Superior temporal gyrus (tissue), 1 donor: ENCODE results near the gene RASGRP2.

Experiments
- DNase-seq: peaks from one replicate; pipeline ENCODE4 v3.0.0-alpha.2; 2016; ENCODE audit errors: extremely low spot score

RASGRP2 gene

GRCh38 chr11:64757549-64758329 lies 13.8 kb upstream of the RASGRP2 start:
- no peak for DNase-seq

GRCh38 chr11:64755681-64756361 lies 11.9 kb upstream of the RASGRP2 start:
- no peak for DNase-seq

DNA sequence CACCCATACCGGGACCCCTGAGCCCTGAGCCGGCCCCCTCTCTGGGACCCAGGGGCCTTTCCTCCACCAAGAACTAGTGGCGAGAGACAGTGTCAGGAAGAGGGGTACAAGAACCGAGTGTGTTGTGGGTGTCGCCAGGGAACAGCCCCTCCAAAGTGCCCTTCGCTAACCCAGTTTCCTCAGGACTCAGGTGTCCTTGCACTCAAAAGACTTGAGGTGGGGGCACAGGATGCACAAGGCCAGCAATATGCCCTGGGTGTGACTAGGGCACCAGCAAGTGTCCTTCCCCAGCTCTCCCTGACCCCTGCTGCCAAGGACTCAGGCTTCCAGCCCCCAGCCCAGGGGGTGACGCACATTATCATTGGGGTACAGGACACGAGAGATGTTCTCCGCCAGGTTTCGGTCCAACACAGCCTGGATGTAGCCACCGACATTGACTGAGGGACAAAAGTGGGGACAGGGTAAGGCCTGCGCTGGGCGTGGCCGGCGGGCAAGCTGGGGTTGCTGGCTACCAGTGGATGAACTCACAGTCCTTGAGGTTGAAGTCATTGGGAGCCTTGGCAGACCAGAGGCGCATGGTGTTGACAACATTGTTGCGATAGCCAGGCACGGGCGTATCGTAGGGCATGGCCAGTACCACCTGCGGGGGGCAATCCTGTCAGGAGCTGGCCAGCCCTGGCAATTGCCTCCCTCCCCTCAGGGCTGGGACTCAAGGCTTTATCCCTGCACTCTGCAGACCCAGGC lies 11.1 kb upstream of the RASGRP2 start:
- DNase-seq, result no peak

GRCh38 chr11:64754124-64754918 lies 10.4 kb upstream of the RASGRP2 start:
- no peak for DNase-seq

DNA sequence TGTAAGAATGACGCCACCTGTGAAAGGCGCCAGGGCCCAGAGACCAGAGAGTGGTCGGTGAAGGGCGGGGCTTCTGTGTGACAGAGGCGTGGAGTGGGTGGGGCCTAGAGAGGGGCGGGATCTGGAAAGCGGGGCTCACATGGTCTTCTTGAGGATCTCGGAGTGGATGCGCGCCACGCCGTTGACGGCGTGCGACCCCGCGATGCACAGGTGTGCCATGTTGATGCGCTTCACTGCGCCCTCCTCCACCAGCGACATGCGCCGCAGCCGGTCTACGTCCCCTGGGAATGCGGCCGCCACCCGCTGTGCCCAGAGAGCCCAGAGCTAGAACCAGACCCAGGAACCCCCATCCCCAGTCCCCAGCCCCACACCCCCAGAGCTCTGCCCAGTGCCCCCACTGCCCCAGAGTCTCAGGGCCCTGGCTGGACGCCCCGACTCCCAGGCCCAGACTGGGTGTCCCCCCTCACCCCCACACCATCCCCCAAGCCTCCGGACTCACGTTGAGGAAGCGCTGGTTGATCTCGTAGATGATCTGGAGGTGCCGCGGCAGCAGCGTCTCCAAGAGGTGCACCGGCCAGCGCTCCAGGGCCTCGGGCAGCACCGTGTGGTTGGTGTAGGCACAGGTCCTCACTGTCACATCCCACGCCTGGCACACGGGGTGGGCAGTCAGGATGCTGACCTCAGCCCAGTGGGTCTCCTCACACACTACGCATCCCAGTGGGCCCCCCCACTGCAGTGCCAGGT lies 9.6 kb upstream of the RASGRP2 start:
- no peak for DNase-seq

DNA sequence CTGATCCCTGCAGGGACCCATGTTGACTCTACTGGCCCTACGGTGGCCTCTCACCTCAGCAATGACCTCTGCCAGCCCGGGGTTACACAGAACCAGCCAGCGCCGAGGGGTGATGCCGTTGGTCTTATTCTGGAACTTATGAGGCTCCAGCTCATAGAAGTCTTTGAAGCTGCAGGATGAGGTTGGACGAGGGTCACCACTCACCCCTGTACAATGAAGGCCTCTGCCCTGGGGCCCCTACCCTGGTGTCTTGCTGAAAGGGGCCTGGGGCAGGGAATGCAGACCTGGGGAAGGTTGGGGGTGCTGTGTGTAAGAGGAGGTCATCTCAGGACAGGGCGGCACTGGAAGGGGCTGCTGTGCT lies 9.1 kb upstream of the RASGRP2 start:
- no peak for DNase-seq

DNA sequence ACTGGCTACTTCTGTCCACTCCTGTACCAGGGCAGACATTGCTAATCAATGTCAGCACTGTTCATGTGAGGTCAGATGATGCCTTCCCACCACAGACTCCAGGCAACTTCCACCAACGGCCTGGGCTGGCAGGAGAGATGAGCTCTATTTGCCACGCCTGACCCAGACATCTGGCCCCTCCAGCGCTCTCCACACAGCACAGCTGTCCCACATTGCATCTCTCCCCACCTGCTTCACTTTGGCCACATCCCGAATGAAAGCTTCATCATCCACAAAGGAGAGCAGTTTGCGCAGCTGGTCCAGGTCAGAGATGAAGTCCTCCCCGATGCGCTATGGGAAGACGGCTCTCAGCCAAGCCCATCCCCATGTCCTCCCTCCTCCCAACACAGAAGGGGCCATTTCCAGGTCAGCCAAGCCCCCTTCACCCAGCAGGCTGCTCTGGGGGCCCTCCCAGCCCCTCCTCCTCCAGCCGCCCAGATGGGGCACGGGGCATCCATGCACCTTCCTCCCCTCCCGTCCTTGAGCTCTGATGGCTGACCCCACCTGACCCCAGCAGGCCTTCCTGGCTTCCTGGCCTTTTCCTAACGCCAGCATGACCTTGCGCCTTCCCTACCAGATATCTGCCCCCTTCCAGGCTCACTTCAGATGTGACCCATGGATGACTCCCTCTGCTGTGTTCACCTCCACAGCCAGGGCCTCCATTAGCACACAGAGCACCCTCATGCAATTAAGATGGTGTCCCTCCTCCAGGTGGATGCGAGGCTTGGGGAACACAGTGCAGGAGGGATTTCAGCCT lies 8.4 kb upstream of the RASGRP2 start:
- DNase-seq, result no peak

- DNase-seq, result no peak
These were observed 7.6 kb upstream of the RASGRP2 start for GRCh38 chr11:64751580-64751979.

DNA sequence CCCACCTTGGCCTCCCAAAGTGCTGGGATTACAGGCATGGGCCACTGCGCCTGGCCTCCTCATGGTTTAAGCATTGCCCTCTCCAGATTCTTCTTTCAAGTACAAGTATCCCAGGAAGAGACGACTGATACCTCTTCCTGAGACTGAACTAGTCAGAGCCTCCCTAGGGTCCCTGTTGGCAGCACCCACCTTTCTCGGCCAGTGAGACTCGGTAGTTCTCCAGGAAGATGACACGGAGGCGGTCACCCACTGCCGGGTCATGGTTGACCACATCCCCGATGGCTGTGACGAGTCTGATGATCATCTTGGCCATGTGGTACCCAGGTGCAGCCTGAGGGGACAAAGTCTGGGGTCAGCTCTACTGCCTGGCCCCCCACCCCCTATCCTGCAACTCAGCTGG lies 7.2 kb upstream of the RASGRP2 start:
- DNase-seq, result no peak

DNA sequence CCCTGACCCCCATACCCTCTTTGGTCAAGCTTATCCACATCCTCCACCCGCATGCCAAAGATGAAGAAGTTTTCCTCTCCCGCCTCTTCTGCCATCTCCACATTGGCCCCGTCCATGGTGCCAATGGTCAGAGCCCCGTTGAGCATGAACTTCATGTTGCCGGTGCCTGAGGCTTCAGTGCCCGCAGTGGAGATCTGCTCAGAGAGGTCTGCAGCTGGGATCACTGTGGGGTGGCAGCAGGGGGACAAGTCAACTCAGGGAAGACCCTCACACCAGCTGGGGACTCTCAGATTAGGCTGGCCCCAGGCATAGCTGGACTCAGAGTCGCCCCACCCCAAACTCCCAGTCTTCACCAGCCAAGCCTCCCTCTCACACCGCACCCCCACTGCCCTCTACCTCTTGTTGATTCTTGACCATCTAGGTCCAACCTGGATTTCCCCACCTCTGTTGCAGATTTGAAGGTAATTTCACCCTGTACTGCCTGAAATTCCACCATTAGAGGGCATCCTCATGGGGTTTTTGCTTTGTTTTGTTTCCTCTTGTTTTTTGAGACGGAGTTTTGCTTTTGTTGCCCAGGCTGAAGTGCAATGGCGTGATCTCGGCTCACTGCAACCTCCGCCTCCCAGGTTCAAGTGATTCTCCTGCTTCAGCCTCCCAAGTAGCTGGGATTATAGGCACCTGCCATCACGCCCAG lies 6.6 kb upstream of the RASGRP2 start:
- DNase-seq, result no peak

- no peak for DNase-seq
These were observed 4.2 kb upstream of the RASGRP2 start for GRCh38 chr11:64747961-64748665.

DNA sequence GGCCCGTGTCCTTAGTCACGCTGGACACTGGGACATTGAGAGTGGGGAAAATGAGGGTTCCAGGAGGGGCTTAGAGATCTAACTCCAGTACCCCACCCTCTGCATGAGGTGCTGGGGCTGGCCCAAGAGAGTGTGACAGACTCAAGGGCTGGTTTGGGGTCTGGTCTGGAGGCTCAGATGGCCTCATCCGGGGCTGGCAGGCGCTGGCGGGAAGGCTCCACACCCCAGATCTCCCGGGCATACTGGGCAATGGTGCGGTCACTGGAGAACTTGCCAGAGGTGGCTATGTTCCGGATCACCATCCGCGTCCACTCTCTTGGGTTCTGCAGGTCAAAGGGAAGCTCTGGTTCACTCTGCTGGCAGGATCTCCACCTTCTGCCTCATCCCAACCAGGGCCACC lies 2.5 kb upstream of the RASGRP2 start:
- no peak for DNase-seq

GRCh38 chr11:64745521-64746328 lies 1.8 kb upstream of the RASGRP2 start:
- DNase-seq, result no peak

DNA sequence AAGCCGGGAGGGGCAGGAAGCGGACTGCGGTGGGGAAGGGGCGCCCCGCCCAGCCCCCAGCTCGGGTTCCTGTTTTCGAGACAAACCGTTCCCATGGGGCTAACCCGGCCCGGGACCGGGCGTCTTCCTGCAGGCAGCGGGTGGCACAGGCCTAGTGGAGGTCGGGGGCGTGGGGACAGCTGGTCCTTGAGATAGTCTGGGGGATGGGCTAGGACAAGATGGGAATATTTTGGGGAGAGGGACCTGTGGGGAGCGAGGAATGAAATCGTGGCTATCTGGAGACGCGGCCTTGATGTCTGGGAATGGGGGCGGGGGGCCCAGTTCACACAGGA lies 1.2 kb upstream of the RASGRP2 start:
- DNase-seq, result no peak

DNA sequence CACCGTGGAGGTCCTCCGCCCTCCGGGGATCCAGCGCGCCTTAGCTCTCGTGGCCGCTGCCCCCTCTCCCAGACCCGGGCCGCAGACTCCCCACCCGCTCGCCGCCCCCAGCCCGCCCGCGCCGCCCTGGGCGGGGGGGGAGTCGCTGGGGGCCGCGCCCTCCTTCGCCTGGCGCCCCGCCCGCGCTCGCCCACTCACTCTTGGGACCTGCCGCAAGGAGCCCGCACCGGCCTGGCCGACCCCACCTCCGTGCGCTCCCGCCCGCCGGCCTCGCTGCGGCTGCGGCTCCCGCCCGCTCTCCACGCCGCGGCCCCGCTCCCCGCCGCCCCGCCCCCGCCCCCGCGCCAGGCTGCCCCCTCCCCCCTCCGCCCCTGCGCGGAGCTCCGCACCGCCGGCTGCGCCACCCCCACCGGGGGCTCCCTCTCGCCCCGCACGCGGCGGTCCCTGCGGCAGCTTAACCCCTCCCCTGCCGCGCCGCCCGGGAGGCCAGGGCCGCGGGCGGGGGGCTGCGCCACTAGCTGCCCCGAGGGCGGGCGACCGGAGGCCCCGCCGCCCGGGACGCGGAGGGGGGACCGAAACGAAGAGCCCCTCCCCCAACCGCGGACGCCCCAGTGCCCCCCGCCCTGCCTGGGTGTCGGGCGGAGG lies 724 bp upstream of the RASGRP2 start:
- DNase-seq, result no peak

- no peak for DNase-seq
These were observed 902 bp downstream of the RASGRP2 start for GRCh38 chr11:64742889-64743590.
